BE2C (cell line): ENCODE data around the gene DNAJB11.
A peak's percentile ranks its signal among the peaks of the same experiment; 100 is the strongest.

Source experiments
- DNase-seq: peaks from one replicate; pipeline ENCODE4 v3.0.0-alpha.2; 2020
- H3K27me3 ChIP-seq: fragments of 250-450 bp; sonication (Bioruptor Pico); 2 replicates; pipeline ENCODE4 v1.5.1; 2020; ENCODE audit warnings: mild to moderate bottlenecking
- H3K36me3 ChIP-seq: fragments of 250-450 bp; sonication (Bioruptor Pico); 2 replicates; pipeline ENCODE4 v1.5.1; 2020; ENCODE audit warnings: mild to moderate bottlenecking
- H3K4me1 ChIP-seq: fragments of 250-450 bp; sonication (Bioruptor Pico); 2 replicates; pipeline ENCODE4 v1.5.1; 2020
- H3K4me3 ChIP-seq: 2 replicates; pipeline ENCODE4 v1.5.1; 2011; ENCODE audit warnings: low read depth, low read length
- H3K9me3 ChIP-seq: fragments of 250-450 bp; sonication (Bioruptor Pico); 2 replicates; pipeline ENCODE4 v1.5.1; 2020
- CTCF ChIP-seq: IDR thresholded peaks from 2 replicates; pipeline ENCODE4 v1.5.1; 2012; ENCODE audit warnings: mild to moderate bottlenecking, low read depth, low read length

The DNAJB11 gene

GRCh38 chr3:186612065-186612464 lies 41.5 kb downstream of the DNAJB11 start:
- no peaks in the 10 kb centered on the region for H3K36me3 ChIP-seq
- H3K4me1 ChIP-seq = no peaks in the 10 kb centered on the region
- no peak for DNase-seq
- no peaks in the 10 kb centered on the region for H3K9me3 ChIP-seq
- no peak overlapping the region for H3K4me3 ChIP-seq
- no peaks in the 10 kb centered on the region for H3K27me3 ChIP-seq
- no peak for TF ChIP-seq CTCF

GRCh38 chr3:186612721-186613636 lies 42.5 kb downstream of the DNAJB11 start, which contains the start of gene AHSG:
TSS of gene AHSG (plus strand) at chr3:186613060. CDS start at chr3:186613142, 82 bp downstream.
- H3K4me1 ChIP-seq = no peaks in the 10 kb centered on the region
- no peak for DNase-seq
- no peaks in the 10 kb centered on the region for H3K36me3 ChIP-seq
- H3K4me3 ChIP-seq = no peak within 1 kb of the TSS
- no peaks in the 10 kb centered on the region for H3K9me3 ChIP-seq
- TF ChIP-seq CTCF = no peak
- H3K27me3 ChIP-seq = peaks cover 3% of the 10 kb centered on the region; the same call in 1 of the 2 replicates

- no peak for TF ChIP-seq CTCF
- H3K36me3 ChIP-seq = no peaks in the 10 kb centered on the region
- H3K27me3 ChIP-seq = peaks cover 9% of the 10 kb centered on the region; the same call in 1 of the 2 replicates
- no peaks in the 10 kb centered on the region for H3K4me1 ChIP-seq
- DNase-seq = no peak
- H3K9me3 ChIP-seq = no peaks in the 10 kb centered on the region
- no peak overlapping the region for H3K4me3 ChIP-seq
These were observed 43.2 kb downstream of the DNAJB11 start for GRCh38 chr3:186613637-186614265.

- no peak for DNase-seq
- Histone ChIP-seq H3K4me3 (no peak overlapping the region), H3K9me3 (no peaks in the 10 kb centered on the region), H3K36me3 (no peaks in the 10 kb centered on the region), H3K4me1 (no peaks in the 10 kb centered on the region), H3K27me3 (peaks cover 9% of the 10 kb centered on the region; the same call in 1 of the 2 replicates)
- no peak for TF ChIP-seq CTCF
These were observed 43.7 kb downstream of the DNAJB11 start for GRCh38 chr3:186614266-186614596.

GRCh38 chr3:186614597-186615483 lies 44.3 kb downstream of the DNAJB11 start:
- Histone ChIP-seq H3K4me1 (no peaks in the 10 kb centered on the region), H3K4me3 (no peak overlapping the region; the same call in 1 of the 2 replicates), H3K9me3 (no peaks in the 10 kb centered on the region), H3K27me3 (peaks cover 9% of the 10 kb centered on the region; the same call in 1 of the 2 replicates), H3K36me3 (no peaks in the 10 kb centered on the region)
- peak; percentile 99 for TF ChIP-seq CTCF
- peak; percentile 70 for DNase-seq
